K562 (cell line): ENCODE results near the gene SVOP.

ENCODE experiments used
- CBX1 ChIP-seq: sonication (generic); IDR thresholded peaks from 2 replicates; pipeline ENCODE4 v1.6.1; 2016; ENCODE audit warnings: antibody characterized with exemption, low read depth, mild to moderate bottlenecking
- KDM2B ChIP-seq: fragments of 250-450 bp; sonication (Bioruptor Pico); IDR thresholded peaks from 2 replicates; pipeline ENCODE4 v1.8.0; 2021; ENCODE audit warnings: mild to moderate bottlenecking, moderate library complexity
- MXI1 ChIP-seq: IDR thresholded peaks from 2 replicates; pipeline ENCODE4 v1.6.1; 2011; ENCODE audit warnings: low read depth, mild to moderate bottlenecking, improper control_type of control experiment, low read length
- NFYB ChIP-seq: IDR thresholded peaks from 2 replicates; pipeline ENCODE4 v1.6.1; 2011; ENCODE audit warnings: mild to moderate bottlenecking, moderate library complexity; ENCODE audit not compliant: insufficient read length; ENCODE audit errors: extremely low read depth
- PHF8 ChIP-seq: fragments of 200-600 bp; sonication (generic); IDR thresholded peaks from 2 replicates; pipeline ENCODE4 v1.6.1; 2012; ENCODE audit warnings: mixed run types, mild to moderate bottlenecking, inconsistent platforms, low read length, moderate library complexity, borderline replicate concordance
- POLR2A ChIP-seq: fragments of 450-650 bp; conservative IDR thresholded peaks from 2 replicates; pipeline ENCODE4 v1.6.1; 2016
- TEAD1 ChIP-seq, 2 experiments: fragments of 450-650 bp in 1 of 2; sonication (generic) in 1 of 2; formaldehyde crosslinking; IDR thresholded peaks; 2 replicates each; pipeline versions ENCODE4 v1.4.0 to v1.8.0; 2020 to 2022; ENCODE audit warnings: mild to moderate bottlenecking in 2 of 2, missing genetic modification reagents in 1 of 2
- TF ChIP-seq, protein P1 (sequence below): sonication (generic); formaldehyde crosslinking; IDR thresholded peaks from 2 replicates; pipeline ENCODE4 v1.8.0; 2022; ENCODE audit warnings: mild to moderate bottlenecking, missing genetic modification reagents
- TF ChIP-seq, protein P2 (sequence below), 2 experiments: fragments of 450-650 bp; formaldehyde crosslinking in 1 of 2; IDR thresholded peaks; 2 replicates each; pipeline versions ENCODE4 v1.4.0 to v1.6.1; 2014 to 2020; ENCODE audit warnings: mild to moderate bottlenecking in 2 of 2, borderline replicate concordance in 1 of 2, low read depth in 1 of 2
- TF ChIP-seq, protein P3 (sequence below): sonication (generic); formaldehyde crosslinking; IDR thresholded peaks from 2 replicates; pipeline ENCODE4 v1.9.0; 2022; ENCODE audit warnings: mild to moderate bottlenecking, missing genetic modification reagents
- TF ChIP-seq, protein P4 (sequence below): fragments of 250-450 bp; sonication (Bioruptor Pico); IDR thresholded peaks from 2 replicates; pipeline ENCODE4 v1.4.0; 2020; ENCODE audit warnings: mild to moderate bottlenecking, moderate library complexity
- TF ChIP-seq, protein P5 (sequence below), 2 experiments: IDR thresholded peaks; 2 replicates each; pipeline ENCODE4 v1.6.1; 2012; ENCODE audit warnings: improper control_type of control experiment in 2 of 2, low read depth in 2 of 2, low read length in 2 of 2, borderline replicate concordance in 1 of 2
- TF ChIP-seq, protein P6 (sequence below): sonication (generic); formaldehyde crosslinking; IDR thresholded peaks from 2 replicates; pipeline ENCODE4 v1.9.0; 2022; ENCODE audit warnings: mild to moderate bottlenecking, missing genetic modification reagents

DNA sequence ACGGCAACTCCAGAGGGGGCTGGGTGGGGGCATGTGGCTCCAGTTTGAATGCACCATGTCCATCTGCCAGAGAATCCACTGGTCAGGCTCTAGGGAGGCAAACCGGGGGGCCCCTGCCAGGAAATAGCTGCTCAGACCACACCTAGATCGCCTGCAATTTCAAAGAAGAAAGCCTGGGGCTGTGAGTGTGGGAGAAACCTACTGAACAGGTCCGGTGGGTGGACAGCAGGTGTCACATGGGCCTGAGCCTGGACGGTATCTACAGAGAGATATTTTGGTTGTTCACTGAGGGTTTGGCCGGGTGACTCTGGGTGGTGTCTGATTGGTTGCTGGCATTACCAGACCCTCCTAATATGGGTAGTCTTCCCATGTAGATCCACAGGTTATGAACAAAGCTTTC is 109.0 kb downstream of the SVOP start:
- TF ChIP-seq, protein P1, sequence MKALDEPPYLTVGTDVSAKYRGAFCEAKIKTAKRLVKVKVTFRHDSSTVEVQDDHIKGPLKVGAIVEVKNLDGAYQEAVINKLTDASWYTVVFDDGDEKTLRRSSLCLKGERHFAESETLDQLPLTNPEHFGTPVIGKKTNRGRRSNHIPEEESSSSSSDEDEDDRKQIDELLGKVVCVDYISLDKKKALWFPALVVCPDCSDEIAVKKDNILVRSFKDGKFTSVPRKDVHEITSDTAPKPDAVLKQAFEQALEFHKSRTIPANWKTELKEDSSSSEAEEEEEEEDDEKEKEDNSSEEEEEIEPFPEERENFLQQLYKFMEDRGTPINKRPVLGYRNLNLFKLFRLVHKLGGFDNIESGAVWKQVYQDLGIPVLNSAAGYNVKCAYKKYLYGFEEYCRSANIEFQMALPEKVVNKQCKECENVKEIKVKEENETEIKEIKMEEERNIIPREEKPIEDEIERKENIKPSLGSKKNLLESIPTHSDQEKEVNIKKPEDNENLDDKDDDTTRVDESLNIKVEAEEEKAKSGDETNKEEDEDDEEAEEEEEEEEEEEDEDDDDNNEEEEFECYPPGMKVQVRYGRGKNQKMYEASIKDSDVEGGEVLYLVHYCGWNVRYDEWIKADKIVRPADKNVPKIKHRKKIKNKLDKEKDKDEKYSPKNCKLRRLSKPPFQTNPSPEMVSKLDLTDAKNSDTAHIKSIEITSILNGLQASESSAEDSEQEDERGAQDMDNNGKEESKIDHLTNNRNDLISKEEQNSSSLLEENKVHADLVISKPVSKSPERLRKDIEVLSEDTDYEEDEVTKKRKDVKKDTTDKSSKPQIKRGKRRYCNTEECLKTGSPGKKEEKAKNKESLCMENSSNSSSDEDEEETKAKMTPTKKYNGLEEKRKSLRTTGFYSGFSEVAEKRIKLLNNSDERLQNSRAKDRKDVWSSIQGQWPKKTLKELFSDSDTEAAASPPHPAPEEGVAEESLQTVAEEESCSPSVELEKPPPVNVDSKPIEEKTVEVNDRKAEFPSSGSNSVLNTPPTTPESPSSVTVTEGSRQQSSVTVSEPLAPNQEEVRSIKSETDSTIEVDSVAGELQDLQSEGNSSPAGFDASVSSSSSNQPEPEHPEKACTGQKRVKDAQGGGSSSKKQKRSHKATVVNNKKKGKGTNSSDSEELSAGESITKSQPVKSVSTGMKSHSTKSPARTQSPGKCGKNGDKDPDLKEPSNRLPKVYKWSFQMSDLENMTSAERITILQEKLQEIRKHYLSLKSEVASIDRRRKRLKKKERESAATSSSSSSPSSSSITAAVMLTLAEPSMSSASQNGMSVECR (CRISPR knock-in tag) = no peak
- TF ChIP-seq, protein P2, sequence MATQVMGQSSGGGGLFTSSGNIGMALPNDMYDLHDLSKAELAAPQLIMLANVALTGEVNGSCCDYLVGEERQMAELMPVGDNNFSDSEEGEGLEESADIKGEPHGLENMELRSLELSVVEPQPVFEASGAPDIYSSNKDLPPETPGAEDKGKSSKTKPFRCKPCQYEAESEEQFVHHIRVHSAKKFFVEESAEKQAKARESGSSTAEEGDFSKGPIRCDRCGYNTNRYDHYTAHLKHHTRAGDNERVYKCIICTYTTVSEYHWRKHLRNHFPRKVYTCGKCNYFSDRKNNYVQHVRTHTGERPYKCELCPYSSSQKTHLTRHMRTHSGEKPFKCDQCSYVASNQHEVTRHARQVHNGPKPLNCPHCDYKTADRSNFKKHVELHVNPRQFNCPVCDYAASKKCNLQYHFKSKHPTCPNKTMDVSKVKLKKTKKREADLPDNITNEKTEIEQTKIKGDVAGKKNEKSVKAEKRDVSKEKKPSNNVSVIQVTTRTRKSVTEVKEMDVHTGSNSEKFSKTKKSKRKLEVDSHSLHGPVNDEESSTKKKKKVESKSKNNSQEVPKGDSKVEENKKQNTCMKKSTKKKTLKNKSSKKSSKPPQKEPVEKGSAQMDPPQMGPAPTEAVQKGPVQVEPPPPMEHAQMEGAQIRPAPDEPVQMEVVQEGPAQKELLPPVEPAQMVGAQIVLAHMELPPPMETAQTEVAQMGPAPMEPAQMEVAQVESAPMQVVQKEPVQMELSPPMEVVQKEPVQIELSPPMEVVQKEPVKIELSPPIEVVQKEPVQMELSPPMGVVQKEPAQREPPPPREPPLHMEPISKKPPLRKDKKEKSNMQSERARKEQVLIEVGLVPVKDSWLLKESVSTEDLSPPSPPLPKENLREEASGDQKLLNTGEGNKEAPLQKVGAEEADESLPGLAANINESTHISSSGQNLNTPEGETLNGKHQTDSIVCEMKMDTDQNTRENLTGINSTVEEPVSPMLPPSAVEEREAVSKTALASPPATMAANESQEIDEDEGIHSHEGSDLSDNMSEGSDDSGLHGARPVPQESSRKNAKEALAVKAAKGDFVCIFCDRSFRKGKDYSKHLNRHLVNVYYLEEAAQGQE (IDR thresholded peaks at IDR 0.05; ENCODE audit: borderline replicate concordance) = no peak
- TF ChIP-seq, protein P2 (CRISPR knock-in tag; IDR thresholded peaks at IDR 0.05; ENCODE audit: low read depth) = no peak
- no peak for TF ChIP-seq NFYB
- TF ChIP-seq, protein P3, sequence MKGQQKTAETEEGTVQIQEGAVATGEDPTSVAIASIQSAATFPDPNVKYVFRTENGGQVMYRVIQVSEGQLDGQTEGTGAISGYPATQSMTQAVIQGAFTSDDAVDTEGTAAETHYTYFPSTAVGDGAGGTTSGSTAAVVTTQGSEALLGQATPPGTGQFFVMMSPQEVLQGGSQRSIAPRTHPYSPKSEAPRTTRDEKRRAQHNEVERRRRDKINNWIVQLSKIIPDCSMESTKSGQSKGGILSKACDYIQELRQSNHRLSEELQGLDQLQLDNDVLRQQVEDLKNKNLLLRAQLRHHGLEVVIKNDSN = no peak
- TF ChIP-seq MXI1 = no peak
- no peak for TF ChIP-seq CBX1
- TF ChIP-seq POLR2A = no peak
- TF ChIP-seq, protein P4, sequence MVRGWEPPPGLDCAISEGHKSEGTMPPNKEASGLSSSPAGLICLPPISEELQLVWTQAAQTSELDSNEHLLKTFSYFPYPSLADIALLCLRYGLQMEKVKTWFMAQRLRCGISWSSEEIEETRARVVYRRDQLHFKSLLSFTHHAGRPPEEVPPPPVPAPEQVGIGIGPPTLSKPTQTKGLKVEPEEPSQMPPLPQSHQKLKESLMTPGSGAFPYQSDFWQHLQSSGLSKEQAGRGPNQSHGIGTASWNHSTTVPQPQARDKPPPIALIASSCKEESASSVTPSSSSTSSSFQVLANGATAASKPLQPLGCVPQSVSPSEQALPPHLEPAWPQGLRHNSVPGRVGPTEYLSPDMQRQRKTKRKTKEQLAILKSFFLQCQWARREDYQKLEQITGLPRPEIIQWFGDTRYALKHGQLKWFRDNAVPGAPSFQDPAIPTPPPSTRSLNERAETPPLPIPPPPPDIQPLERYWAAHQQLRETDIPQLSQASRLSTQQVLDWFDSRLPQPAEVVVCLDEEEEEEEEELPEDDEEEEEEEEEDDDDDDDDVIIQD (CRISPR knock-in tag) = no peak
- no peak for TF ChIP-seq TEAD1 (CRISPR knock-in tag; IDR thresholded peaks at IDR 0.05)
- TF ChIP-seq, protein P5, sequence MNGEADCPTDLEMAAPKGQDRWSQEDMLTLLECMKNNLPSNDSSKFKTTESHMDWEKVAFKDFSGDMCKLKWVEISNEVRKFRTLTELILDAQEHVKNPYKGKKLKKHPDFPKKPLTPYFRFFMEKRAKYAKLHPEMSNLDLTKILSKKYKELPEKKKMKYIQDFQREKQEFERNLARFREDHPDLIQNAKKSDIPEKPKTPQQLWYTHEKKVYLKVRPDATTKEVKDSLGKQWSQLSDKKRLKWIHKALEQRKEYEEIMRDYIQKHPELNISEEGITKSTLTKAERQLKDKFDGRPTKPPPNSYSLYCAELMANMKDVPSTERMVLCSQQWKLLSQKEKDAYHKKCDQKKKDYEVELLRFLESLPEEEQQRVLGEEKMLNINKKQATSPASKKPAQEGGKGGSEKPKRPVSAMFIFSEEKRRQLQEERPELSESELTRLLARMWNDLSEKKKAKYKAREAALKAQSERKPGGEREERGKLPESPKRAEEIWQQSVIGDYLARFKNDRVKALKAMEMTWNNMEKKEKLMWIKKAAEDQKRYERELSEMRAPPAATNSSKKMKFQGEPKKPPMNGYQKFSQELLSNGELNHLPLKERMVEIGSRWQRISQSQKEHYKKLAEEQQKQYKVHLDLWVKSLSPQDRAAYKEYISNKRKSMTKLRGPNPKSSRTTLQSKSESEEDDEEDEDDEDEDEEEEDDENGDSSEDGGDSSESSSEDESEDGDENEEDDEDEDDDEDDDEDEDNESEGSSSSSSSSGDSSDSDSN (IDR thresholded peaks at IDR 0.05; ENCODE audit: borderline replicate concordance in 1 of 2, low read depth in 2 of 2, low read length in 2 of 2) = no peak
- TF ChIP-seq KDM2B (CRISPR knock-in tag) = no peak
- TF ChIP-seq, protein P6, sequence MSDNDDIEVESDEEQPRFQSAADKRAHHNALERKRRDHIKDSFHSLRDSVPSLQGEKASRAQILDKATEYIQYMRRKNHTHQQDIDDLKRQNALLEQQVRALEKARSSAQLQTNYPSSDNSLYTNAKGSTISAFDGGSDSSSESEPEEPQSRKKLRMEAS (CRISPR knock-in tag) = no peak
- TF ChIP-seq PHF8 = no peak
